Cardiac septum (tissue), 1 donor: ENCODE data around the gene SLC27A5. TPM values are rescaled to one million over a fixed set of nuclear protein-coding genes. Genes with fewer than 3 reads are reported as not detected.
"Not testable (repeated sequence)": the region's sequence is repeated elsewhere in the genome, so short reads cannot be mapped to it uniquely, and the experiment has no call there.

ENCODE experiments used
- DNase-seq: peaks from one replicate; pipeline ENCODE4 v3.0.0-alpha.2; 2020; ENCODE audit warnings: low spot score
- intact Hi-C: fragments of 100-400 bp; cut with DNase I; formaldehyde crosslinking; loops from one replicate; pipeline ENCODE4 v1.14.0; 2022
- total RNA-seq: library from RNA; stranded (reverse); fragmentation: NEBNext Ultra II Directional; extraction: Animal tissue kit (Norgen Biotek cat#: 25700); gene quantifications from one replicate; pipeline ENCODE4 v1.2.1, GENCODE V29; 2021
- donor health status: DM: no; HTN: no; CAD: no.

The SLC27A5 gene
- total RNA-seq, 1 donor from 2014 or later, result 2.0 TPM

DNA sequence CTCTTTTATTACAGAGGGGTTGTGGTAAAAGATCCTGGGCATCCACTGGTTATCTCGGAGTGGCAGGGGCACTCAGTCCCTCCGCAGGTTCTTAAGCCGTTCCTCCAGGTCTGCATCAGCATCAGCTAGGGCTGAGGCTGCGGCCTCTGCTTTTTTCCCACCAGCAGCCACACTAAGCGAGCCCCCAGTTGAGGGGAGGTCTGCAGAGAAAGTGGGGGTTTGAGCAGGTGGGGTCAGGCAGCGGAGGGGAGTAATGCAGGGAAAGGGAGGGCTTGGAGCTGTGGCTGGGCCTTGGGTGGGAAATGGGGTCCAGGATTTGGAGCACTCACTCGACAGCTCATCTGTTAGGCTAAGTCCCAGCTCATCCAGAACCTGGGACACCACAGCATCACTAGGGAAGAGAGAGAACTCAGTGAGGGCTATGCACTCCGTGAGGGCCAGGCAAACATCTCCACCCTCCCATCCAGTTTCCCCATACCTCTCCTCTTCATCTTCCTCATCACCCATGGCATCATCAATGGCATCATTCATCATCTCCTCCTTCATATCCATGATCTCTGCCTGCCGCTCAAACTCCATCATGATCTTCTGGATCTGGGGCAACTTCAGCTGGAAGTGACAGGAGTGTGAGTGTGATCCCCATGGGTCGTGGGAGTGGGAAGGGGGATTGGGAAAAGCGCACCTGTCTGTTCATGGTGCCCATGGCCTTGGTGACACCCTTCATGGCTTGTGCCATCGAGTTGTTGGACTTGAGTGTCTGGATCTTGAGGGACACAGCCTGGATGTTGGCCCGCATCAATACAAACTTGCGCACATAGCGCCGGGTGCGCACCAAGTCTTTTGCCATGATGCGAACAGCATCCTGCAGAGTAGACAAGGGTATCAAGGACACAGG is 40.0 kb upstream of the SLC27A5 start:
- no peak for DNase-seq

GRCh38 chr19:58551123-58551497 is 39.3 kb upstream of the SLC27A5 start:
- intact Hi-C loops, result no loop called here
- no peak for DNase-seq

More for the DNA sequence above, 40.0 kb upstream of the SLC27A5 start:
- intact Hi-C loops, result no loop called here

GRCh38 chr19:58550362-58551122 is 38.8 kb upstream of the SLC27A5 start:
- DNase-seq, result no peak

DNA sequence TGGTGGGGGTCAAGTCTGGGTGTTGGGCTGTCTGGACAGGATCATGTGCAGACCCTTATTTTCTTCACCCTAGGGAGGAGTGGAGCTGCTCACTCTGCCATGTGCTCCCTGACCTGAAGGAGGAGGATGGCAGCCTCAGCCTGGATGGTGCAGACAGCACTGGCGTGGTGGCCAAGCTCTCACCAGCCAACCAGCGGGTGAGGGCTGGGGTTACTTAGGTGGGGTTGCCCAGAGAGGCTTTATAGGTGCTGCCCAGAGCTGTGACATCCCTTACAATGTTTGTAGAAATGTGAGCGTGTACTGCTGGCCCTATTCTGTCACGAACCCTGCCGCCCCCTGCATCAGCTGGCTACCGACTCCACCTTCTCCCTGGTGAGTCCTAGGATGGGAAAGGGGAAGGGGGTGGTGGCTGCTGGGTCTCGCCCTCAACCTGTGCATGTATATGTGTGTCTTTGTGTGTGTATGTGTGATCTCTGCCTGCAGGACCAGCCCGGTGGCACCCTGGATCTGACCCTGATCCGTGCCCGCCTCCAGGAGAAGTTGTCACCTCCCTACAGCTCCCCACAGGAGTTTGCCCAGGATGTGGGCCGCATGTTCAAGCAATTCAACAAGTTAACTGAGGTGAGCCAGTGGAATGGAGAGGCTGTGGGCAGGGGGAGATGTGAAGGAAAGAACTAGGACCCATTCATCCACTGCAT is 38.0 kb upstream of the SLC27A5 start:
- DNase-seq, result no peak
- intact Hi-C loops, result no loop called here

More at GRCh38 chr19:58550362-58551122, 38.8 kb upstream of the SLC27A5 start:
- intact Hi-C loops, result no loop called here

DNA sequence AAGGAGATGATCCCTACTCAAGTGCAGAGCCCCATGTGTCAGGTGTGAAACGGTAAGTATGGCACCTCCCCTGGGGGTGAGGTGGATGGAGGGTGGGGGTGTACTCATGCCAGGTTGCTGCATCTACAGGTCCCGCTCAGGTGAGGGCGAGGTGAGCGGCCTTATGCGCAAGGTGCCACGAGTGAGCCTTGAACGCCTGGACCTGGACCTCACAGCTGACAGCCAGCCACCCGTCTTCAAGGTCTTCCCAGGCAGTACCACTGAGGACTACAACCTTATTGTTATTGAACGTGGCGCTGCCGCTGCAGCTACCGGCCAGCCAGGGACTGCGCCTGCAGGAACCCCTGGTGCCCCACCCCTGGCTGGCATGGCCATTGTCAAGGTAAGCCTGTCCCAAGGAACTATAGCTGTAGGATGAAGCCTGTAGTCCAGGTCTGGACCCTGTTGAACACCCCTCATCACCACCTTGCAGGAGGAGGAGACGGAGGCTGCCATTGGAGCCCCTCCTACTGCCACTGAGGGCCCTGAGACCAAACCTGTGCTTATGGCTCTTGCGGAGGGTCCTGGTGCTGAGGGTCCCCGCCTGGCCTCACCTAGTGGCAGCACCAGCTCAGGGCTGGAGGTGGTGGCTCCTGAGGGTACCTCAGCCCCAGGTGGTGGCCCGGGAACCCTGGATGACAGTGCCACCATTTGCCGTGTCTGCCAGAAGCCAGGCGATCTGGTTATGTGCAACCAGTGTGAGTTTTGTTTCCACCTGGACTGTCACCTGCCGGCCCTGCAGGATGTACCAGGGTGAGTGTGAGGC is 37.3 kb upstream of the SLC27A5 start:
- no peak for DNase-seq
- intact Hi-C loops, result no loop called here

DNA sequence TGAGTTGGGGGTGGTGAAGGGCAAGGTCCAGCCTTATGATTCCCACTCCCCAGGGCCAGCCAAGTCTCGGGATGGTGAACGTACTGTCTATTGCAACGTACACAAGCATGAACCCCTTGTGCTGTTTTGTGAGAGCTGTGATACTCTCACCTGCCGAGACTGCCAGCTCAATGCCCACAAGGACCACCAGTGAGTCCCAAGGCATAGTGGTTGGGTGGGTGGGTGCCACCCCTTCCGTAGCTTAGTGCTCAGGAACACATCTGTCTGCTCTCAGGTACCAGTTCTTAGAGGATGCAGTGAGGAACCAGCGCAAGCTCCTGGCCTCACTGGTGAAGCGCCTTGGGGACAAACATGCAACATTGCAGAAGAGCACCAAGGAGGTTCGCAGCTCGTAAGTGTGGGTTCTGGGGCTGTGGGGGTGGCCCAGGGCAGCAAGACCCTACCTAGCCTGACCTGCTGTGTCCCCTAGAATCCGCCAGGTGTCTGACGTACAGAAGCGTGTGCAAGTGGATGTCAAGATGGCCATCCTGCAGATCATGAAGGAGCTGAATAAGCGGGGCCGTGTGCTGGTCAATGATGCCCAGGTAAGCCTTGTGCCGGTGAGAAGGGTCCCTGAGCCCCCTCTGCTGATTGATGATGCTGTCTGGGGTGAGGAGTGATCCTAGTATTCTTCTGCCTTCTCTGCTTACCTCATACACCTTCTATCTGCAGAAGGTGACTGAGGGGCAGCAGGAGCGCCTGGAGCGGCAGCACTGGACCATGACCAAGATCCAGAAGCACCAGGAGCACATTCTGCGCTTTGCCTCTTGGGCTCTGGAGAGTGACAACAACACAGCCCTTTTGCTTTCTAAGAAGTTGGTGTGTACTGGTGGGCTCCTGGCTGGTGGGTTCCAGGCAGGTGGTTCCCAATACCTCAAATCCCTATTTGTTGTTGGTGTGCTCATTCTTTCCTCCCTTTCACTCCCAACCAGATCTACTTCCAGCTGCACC is 35.8 kb upstream of the SLC27A5 start:
- DNase-seq, result no peak
- intact Hi-C loops, result no loop called here

DNA sequence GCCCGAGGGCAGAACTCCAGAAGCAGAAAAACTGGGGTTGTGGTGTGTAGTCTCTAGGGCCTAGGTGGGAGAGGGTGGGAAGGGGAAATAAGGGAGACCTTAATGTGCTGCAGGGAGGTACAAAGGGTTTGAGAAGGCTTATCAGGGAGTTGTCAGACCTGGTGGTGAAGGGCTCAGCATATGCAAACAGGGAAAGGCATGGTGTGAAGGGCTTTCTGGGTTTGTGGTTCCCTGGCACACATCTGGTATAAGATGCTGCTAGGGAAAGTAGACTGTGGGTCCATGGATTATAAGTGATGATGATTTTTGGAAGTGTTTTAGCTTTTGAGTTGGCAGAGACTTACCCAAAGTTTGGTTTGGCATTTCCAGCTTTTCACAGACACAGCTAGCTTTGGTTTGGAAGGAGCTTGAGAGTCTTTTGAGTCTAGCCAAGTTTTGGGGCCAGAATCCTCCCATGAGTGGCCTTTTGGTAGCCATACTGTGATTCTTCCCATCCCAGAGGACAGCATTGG is 34.3 kb upstream of the SLC27A5 start:
- intact Hi-C loops, result no loop called here
- no peak for DNase-seq

- no peak for DNase-seq
- intact Hi-C loops, result no loop called here
Measured at GRCh38 chr19:58545286-58546018, 33.7 kb upstream of the SLC27A5 start.

DNA sequence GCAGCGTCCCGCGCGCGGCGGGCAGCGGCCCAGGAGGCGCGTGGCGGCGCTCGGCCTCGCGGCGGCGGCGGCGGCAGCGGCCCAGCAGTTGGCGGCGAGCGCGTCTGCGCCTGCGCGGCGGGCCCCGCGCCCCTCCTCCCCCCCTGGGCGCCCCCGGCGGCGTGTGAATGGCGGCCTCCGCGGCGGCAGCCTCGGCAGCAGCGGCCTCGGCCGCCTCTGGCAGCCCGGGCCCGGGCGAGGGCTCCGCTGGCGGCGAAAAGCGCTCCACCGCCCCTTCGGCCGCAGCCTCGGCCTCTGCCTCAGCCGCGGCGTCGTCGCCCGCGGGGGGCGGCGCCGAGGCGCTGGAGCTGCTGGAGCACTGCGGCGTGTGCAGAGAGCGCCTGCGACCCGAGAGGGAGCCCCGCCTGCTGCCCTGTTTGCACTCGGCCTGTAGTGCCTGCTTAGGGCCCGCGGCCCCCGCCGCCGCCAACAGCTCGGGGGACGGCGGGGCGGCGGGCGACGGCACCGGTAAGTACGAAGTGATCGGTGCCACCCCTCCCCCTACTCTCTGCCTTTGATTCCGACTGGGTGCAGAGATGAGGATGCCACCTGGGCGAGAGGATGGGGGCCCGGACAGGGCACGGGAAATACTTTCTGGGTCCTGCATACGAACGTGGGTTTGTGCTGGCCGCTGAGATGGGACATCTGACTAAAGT is 32.9 kb upstream of the SLC27A5 start:
- intact Hi-C loops, result loop anchor here (1.0 kb wide), 1 partner anchor 45 kb away; no protein-coding TSS in a partner anchor
- DNase-seq, result no peak

GRCh38 chr19:58543826-58544590 is 32.2 kb upstream of the SLC27A5 start, which contains the start of gene TRIM28:
Gene TRIM28 (plus strand): TSS chr19:58544064. CDS start chr19:58544758, 694 bp downstream.
- intact Hi-C loops, result loop anchor here (1.0 kb wide), 1 partner anchor 45 kb away; no protein-coding TSS in a partner anchor
- DNase-seq, result peak; percentile 99

DNA sequence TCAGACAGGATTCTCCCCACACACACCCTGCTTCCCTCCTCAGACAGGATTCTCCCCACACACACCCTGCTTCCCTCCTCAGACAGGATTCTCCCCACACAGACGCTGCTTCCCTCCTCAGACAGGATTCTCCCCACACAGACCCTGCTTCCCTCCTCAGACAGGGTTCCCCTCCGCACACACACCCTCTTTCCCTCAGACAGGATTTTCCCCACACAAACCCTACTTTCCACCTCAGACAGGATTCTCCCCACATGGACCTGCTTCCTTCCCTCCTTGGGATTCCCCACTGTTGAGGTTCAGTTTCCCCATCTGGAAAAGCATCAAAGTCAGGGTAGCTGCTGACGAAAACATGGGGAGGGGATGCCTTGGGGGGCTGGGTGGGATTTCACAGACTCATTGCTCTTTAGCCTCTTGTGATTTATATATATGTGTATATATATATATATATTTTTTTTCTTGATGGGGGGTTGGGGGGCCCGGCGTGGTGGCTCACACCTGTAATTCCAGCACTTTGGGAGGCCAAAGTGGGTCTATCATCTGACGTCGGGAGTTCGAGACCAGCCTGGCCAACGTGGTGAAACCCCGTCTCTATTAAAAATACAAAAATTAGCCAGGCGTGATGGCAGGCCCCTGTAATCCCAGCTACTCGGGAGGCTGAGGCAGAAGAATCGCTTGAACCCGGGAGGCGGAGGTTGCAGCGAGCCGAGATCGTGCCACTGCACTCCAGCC is 31.0 kb upstream of the SLC27A5 start:
- intact Hi-C loops, DNase-seq: not testable (repeated sequence)

DNA sequence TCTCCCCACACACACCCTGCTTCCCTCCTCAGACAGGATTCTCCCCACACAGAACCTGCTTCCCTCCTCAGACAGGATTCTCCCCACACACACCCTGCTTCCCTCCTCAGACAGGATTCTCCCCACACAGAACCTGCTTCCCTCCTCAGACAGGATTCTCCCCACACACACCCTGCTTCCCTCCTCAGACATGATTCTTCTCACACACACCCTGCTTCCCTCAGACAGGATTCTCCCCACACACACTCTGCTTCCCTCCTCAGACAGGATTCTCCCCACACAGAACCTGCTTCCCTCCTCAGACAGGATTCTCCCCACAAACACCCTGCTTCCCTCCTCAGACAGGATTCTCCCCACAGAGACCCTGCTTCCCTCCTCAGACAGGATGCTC is 27.4 kb upstream of the SLC27A5 start:
- intact Hi-C loops, DNase-seq: not testable (repeated sequence)

DNA sequence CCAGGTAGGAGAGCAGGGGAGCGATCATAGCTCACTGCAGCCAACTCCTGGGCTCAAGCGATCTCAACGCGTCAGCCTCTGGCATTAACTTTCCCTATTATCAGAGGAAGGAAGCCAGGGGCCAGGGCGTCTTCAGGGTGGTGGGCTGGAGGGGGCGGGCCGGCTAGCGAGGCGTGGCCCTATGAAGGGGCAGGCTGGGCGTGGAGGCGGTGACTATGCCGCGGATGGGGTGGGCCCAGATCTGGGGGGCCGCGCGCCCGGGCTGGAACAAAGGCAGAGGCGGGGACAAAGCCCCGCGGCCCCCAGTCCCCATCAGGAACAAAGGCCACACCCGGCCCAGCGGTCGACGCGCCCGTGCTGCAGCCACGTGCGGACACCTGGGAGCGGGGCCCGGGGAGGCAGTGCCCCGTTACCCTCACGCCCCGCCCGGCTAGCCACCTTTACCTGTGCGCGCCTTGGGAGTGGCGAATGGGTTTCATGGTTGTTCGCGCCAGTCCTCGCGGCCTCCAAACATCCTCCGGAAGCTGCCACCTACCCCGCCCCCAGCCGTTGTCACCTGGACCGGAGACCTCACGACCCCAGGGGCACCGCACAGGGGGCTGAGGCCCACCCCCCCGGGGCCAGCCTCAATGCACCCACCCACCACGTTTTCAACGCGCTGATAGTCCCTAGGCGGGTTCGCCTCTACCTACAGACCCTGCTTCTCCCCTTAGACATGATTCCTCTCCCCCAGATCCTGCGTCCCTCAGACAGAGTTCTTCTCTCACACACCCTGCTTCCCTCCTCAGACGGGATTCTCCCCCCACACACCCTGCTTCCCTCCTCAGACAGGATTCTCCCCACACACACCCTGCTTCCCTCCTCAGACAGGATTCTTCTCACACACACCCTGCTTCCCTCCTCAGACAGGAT is 26.7 kb upstream of the SLC27A5 start:
- intact Hi-C loops, result no loop called here
- no peak for DNase-seq
